ENCODE results near the gene RALGPS1. TPM values are rescaled to one million over a fixed set of nuclear protein-coding genes. Genes with fewer than 3 reads are reported as not detected.

Gene RALGPS1
- polyA plus RNA-seq, 1 experiment: 1.7 TPM

- TF ChIP-seq, protein P1, sequence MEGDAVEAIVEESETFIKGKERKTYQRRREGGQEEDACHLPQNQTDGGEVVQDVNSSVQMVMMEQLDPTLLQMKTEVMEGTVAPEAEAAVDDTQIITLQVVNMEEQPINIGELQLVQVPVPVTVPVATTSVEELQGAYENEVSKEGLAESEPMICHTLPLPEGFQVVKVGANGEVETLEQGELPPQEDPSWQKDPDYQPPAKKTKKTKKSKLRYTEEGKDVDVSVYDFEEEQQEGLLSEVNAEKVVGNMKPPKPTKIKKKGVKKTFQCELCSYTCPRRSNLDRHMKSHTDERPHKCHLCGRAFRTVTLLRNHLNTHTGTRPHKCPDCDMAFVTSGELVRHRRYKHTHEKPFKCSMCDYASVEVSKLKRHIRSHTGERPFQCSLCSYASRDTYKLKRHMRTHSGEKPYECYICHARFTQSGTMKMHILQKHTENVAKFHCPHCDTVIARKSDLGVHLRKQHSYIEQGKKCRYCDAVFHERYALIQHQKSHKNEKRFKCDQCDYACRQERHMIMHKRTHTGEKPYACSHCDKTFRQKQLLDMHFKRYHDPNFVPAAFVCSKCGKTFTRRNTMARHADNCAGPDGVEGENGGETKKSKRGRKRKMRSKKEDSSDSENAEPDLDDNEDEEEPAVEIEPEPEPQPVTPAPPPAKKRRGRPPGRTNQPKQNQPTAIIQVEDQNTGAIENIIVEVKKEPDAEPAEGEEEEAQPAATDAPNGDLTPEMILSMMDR (IDR thresholded peaks at IDR 0.05; ENCODE audit: insufficient read depth, low read depth, low read length): no peak
- DNase-seq (ENCODE audit: low read depth): no peak
- ChIA-PET POLR2A (interaction anchor here (0.6 kb wide), 1 partner anchor 21 kb away, joined by 5 read pairs; no protein-coding TSS in a partner anchor), CTCF (interaction anchor here (1.6 kb wide), 1 partner anchor 242 kb away, joined by 4 read pairs; no protein-coding TSS in a partner anchor)
- H3K36me3 ChIP-seq (ENCODE audit: control insufficient read depth, insufficient read depth, low read length): no peaks in the 10 kb centered on the region
- H3K27me3 ChIP-seq (ENCODE audit: control insufficient read depth, insufficient read depth, low read length): no peaks in the 10 kb centered on the region
- no peak overlapping the region for H3K4me3 ChIP-seq (ENCODE audit: low read depth, low read length)
Measured at GRCh38 chr9:127182901-127183746, 268.5 kb downstream of the RALGPS1 start.

GRCh38 chr9:127183814-127184582 is 269.4 kb downstream of the RALGPS1 start:
- ChIA-PET POLR2A (no interaction called here), CTCF (interaction anchor here (1.6 kb wide), 1 partner anchor 243 kb away, joined by 4 read pairs; no protein-coding TSS in a partner anchor)
- H3K4me3 ChIP-seq (ENCODE audit: low read depth, low read length): no peak overlapping the region
- no peaks in the 10 kb centered on the region for H3K36me3 ChIP-seq (ENCODE audit: control insufficient read depth, insufficient read depth, low read length)
- peak; percentile 51 for DNase-seq (ENCODE audit: low read depth)
- no peaks in the 10 kb centered on the region for H3K27me3 ChIP-seq (ENCODE audit: control insufficient read depth, insufficient read depth, low read length)
- TF ChIP-seq, protein P1 (IDR thresholded peaks at IDR 0.05; ENCODE audit: insufficient read depth, low read depth, low read length): no peak

- no peak overlapping the region for H3K4me3 ChIP-seq (ENCODE audit: low read depth, low read length)
- ChIA-PET CTCF (interaction anchor here (1.6 kb wide), 1 partner anchor 244 kb away, joined by 4 read pairs; no protein-coding TSS in a partner anchor), POLR2A (no interaction called here)
- no peaks in the 10 kb centered on the region for H3K27me3 ChIP-seq (ENCODE audit: control insufficient read depth, insufficient read depth, low read length)
- DNase-seq (ENCODE audit: low read depth): no peak
- TF ChIP-seq, protein P1 (IDR thresholded peaks at IDR 0.05; ENCODE audit: insufficient read depth, low read depth, low read length): no peak
- H3K36me3 ChIP-seq (ENCODE audit: control insufficient read depth, insufficient read depth, low read length): no peaks in the 10 kb centered on the region
Measured at GRCh38 chr9:127184641-127185040, 270.1 kb downstream of the RALGPS1 start.

- no peaks in the 10 kb centered on the region for H3K27me3 ChIP-seq (ENCODE audit: control insufficient read depth, insufficient read depth, low read length)
- H3K4me3 ChIP-seq (ENCODE audit: low read depth, low read length): no peak overlapping the region
- TF ChIP-seq, protein P1 (IDR thresholded peaks at IDR 0.05; ENCODE audit: insufficient read depth, low read depth, low read length): no peak
- POLR2A ChIA-PET: interaction anchor here (1.2 kb wide), 1 partner anchor 63 kb away, joined by 4 read pairs; the partner anchor contains the start of gene ANGPTL2
- no peak for DNase-seq (ENCODE audit: low read depth)
- no peaks in the 10 kb centered on the region for H3K36me3 ChIP-seq (ENCODE audit: control insufficient read depth, insufficient read depth, low read length)
- CTCF ChIA-PET: interaction anchor here (4.7 kb wide), 1 partner anchor 15 kb away, joined by 26 read pairs; no protein-coding TSS in a partner anchor
Measured at GRCh38 chr9:127185181-127185580, 270.6 kb downstream of the RALGPS1 start.

All from BJ (cell line).